Ectodermal cell (in vitro differentiated cells): ENCODE data around the gene TMEM14B.

Experiments used
- H3K27ac ChIP-seq: 2 replicates; pipeline ENCODE4 v1.7.0; 2013; ENCODE audit warnings: mild to moderate bottlenecking, low read depth, low read length; ENCODE audit not compliant: insufficient read depth, poor library complexity, severe bottlenecking
- H3K27me3 ChIP-seq: 2 replicates; pipeline ENCODE4 v1.7.0; 2013; ENCODE audit warnings: mild to moderate bottlenecking, low read length; ENCODE audit not compliant: insufficient read depth, control insufficient read depth, poor library complexity, severe bottlenecking
- H3K36me3 ChIP-seq: one replicate; pipeline ENCODE4 v1.7.0; 2013; ENCODE audit warnings: low read length; ENCODE audit not compliant: control insufficient read depth, insufficient read depth
- H3K4me1 ChIP-seq: one replicate; pipeline ENCODE4 v1.7.0; 2013; ENCODE audit warnings: low read length; ENCODE audit not compliant: control insufficient read depth, insufficient read depth
- H3K4me3 ChIP-seq: 2 replicates; pipeline ENCODE4 v1.7.0; 2013; ENCODE audit warnings: low read depth, low read length, control low read depth; ENCODE audit not compliant: insufficient read depth
- H3K9me3 ChIP-seq: 2 replicates; pipeline ENCODE4 v1.7.0; 2013; ENCODE audit warnings: mild to moderate bottlenecking, low read length, moderate library complexity; ENCODE audit not compliant: control insufficient read depth
- WGBS, 2 experiments: methylation state at CpG; one replicate each; pipeline ENCODE4 v1.1.7; 2013; ENCODE audit warnings: missing lambda C conversion rate in 2 of 2; 5-methylcytosine and 5-hydroxymethylcytosine counted together

TMEM14B gene

GRCh38 chr6:10778230-10778629 is 30.6 kb downstream of the TMEM14B start:
- no peaks in the 10 kb centered on the region for H3K4me1 ChIP-seq
- H3K36me3 ChIP-seq: peaks cover 6% of the 10 kb centered on the region
- H3K4me3 ChIP-seq: no peak overlapping the region
- H3K27ac ChIP-seq: no peak overlapping the region
- no peaks in the 10 kb centered on the region for H3K9me3 ChIP-seq
- WGBS, 2 experiments: 99 to 100% methylated on average over 3 of the region's 3 CpGs
- H3K27me3 ChIP-seq: no peaks in the 10 kb centered on the region

- no peaks in the 10 kb centered on the region for H3K9me3 ChIP-seq
- no peaks in the 10 kb centered on the region for H3K27me3 ChIP-seq
- H3K4me1 ChIP-seq: no peaks in the 10 kb centered on the region
- no peak overlapping the region for H3K4me3 ChIP-seq
- no peak overlapping the region for H3K27ac ChIP-seq
- H3K36me3 ChIP-seq: peaks cover 6% of the 10 kb centered on the region
- WGBS, 2 experiments: 95 to 97% methylated on average over 8 of the region's 8 CpGs
These were observed 31.5 kb downstream of the TMEM14B start for GRCh38 chr6:10779076-10779475.

GRCh38 chr6:10791673-10792072 is 44.1 kb downstream of the TMEM14B start:
- no peaks in the 10 kb centered on the region for H3K9me3 ChIP-seq
- WGBS, 2 experiments: 96 to 98% methylated on average over 5 of the region's 5 CpGs
- no peak overlapping the region for H3K4me3 ChIP-seq
- H3K4me1 ChIP-seq: no peaks in the 10 kb centered on the region
- no peaks in the 10 kb centered on the region for H3K27me3 ChIP-seq
- no peaks in the 10 kb centered on the region for H3K36me3 ChIP-seq
- H3K27ac ChIP-seq: no peak overlapping the region

- Histone ChIP-seq H3K27me3 (no peaks in the 10 kb centered on the region), H3K4me3 (no peak overlapping the region), H3K27ac (no peak overlapping the region), H3K4me1 (no peaks in the 10 kb centered on the region), H3K36me3 (no peaks in the 10 kb centered on the region), H3K9me3 (no peaks in the 10 kb centered on the region)
- WGBS, 2 experiments: 88 to 92% methylated on average over 5 of the region's 5 CpGs
These were observed 44.5 kb downstream of the TMEM14B start for GRCh38 chr6:10792101-10792500.

DNA sequence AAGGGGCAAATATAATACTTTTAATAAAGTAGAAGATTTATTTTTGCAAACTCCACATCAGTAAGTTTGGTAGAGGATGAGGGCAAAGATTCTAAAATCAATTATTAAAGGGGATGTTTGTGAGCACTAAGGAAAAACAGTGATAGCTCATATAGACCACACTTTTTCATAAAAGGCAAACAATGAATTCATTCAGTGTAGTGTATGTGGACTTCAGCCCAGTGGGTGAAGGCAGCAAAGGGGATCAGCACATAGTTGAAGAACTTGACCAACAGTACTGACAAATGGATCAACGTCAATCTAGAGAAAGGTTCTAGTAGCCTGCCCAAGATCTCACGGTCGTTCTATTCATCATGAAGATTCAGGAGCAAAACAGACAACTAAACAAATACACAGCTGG is 45.4 kb downstream of the TMEM14B start:
- H3K9me3 ChIP-seq: no peaks in the 10 kb centered on the region
- no peaks in the 10 kb centered on the region for H3K4me1 ChIP-seq
- no peaks in the 10 kb centered on the region for H3K36me3 ChIP-seq
- no peaks in the 10 kb centered on the region for H3K27me3 ChIP-seq
- no peak overlapping the region for H3K4me3 ChIP-seq
- 92 to 98% methylated on average over 3 of the region's 3 CpGs for WGBS, 2 experiments
- H3K27ac ChIP-seq: no peak overlapping the region

- Histone ChIP-seq H3K27me3 (no peaks in the 10 kb centered on the region), H3K36me3 (no peaks in the 10 kb centered on the region), H3K27ac (no peak overlapping the region), H3K4me3 (no peak overlapping the region), H3K9me3 (no peaks in the 10 kb centered on the region), H3K4me1 (no peaks in the 10 kb centered on the region)
- 93 to 99% methylated on average over 6 of the region's 6 CpGs for WGBS, 2 experiments
These were observed 46.1 kb downstream of the TMEM14B start for GRCh38 chr6:10793695-10794094.

GRCh38 chr6:10794239-10794638 is 46.6 kb downstream of the TMEM14B start:
- Histone ChIP-seq H3K4me3 (no peak overlapping the region), H3K27ac (no peak overlapping the region)
- 84 to 93% methylated on average over 3 of the region's 3 CpGs for WGBS, 2 experiments

DNA sequence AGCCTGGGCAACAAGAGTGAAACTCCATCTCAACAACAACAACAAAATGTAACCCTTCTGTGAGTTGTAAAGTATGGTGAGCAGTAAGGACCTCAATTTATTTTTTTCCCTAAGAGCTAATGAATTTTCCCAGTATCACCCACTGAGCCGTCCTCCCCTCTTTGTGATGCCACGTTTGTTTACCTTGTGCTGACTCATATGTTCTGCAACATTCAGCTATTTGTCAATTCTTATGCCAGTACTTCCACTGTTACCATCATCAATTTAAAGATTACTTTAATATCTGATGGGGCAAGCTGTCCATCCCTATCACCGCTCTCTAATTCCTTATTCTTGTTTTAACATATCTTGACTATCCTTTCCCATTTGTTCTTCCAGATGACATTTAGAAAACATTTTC is 53.2 kb downstream of the TMEM14B start:
- Histone ChIP-seq H3K9me3 (no peaks in the 10 kb centered on the region), H3K27ac (no peak overlapping the region), H3K4me3 (no peak overlapping the region), H3K36me3 (no peaks in the 10 kb centered on the region), H3K4me1 (no peaks in the 10 kb centered on the region), H3K27me3 (no peaks in the 10 kb centered on the region)
- 81 to 84% methylated on average over 3 of the region's 3 CpGs for whole genome bisulfite sequencing, 2 experiments

More at GRCh38 chr6:10794239-10794638, 46.6 kb downstream of the TMEM14B start:
- H3K4me1 ChIP-seq: no peaks in the 10 kb centered on the region
- no peaks in the 10 kb centered on the region for H3K9me3 ChIP-seq
- no peaks in the 10 kb centered on the region for H3K27me3 ChIP-seq
- no peaks in the 10 kb centered on the region for H3K36me3 ChIP-seq

GRCh38 chr6:10801224-10801848 is 53.7 kb downstream of the TMEM14B start:
- H3K27me3 ChIP-seq: no peaks in the 10 kb centered on the region
- no peaks in the 10 kb centered on the region for H3K4me1 ChIP-seq
- WGBS, 2 experiments: 20 to 25% methylated on average over 1 of the region's 2 CpGs
- H3K27ac ChIP-seq: no peak overlapping the region
- no peak overlapping the region for H3K4me3 ChIP-seq
- no peaks in the 10 kb centered on the region for H3K36me3 ChIP-seq
- no peaks in the 10 kb centered on the region for H3K9me3 ChIP-seq
